OCI-LY1 (cell line): ENCODE data around the gene ALDOA.

Source experiments
- EZH2 ChIP-seq: fragments of 200-600 bp; sonication (generic), shearing (Covaris generic); IDR thresholded peaks from 2 replicates; pipeline ENCODE4 v1.8.0; 2017; ENCODE audit warnings: borderline replicate concordance, mixed run types, mild to moderate bottlenecking, antibody characterized with exemption, low read length, moderate library complexity, mixed read lengths
- TF ChIP-seq, protein P1 (sequence below): fragments of 200-600 bp; sonication (generic), shearing (Covaris generic); IDR thresholded peaks from 2 replicates; pipeline ENCODE4 v1.5.1; 2017; ENCODE audit warnings: mild to moderate bottlenecking, antibody characterized with exemption, low read length, moderate library complexity, mixed read lengths

DNA sequence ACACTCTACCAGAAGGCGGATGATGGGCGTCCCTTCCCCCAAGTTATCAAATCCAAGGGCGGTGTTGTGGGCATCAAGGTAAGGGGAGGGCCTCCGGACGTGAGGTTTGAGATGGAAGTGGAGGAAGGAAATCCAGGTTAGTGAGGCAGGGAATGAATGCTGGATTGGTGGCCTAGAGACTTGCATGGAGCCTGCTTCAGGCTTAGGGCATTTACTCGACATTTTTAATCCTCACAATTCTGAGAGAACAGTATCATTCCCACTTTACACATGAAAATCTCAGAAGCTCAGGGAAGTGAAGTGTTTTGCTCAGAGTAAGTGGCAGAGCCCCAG lies 2.0 kb downstream of the ALDOA start:
- TF ChIP-seq, protein P1, sequence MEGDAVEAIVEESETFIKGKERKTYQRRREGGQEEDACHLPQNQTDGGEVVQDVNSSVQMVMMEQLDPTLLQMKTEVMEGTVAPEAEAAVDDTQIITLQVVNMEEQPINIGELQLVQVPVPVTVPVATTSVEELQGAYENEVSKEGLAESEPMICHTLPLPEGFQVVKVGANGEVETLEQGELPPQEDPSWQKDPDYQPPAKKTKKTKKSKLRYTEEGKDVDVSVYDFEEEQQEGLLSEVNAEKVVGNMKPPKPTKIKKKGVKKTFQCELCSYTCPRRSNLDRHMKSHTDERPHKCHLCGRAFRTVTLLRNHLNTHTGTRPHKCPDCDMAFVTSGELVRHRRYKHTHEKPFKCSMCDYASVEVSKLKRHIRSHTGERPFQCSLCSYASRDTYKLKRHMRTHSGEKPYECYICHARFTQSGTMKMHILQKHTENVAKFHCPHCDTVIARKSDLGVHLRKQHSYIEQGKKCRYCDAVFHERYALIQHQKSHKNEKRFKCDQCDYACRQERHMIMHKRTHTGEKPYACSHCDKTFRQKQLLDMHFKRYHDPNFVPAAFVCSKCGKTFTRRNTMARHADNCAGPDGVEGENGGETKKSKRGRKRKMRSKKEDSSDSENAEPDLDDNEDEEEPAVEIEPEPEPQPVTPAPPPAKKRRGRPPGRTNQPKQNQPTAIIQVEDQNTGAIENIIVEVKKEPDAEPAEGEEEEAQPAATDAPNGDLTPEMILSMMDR: no peak
- no peak for TF ChIP-seq EZH2
